ENCODE results near the gene DNAI7. TPM values are rescaled to one million over a fixed set of nuclear protein-coding genes. Genes with fewer than 3 reads are reported as not detected.

The DNAI7 gene
- total RNA-seq (2013) = 0.12 TPM
- polyA plus RNA-seq (not detected), polyA minus RNA-seq (not detected in 2 replicates), total RNA-seq (0 to 3.3 (median 0.23) reads per million in 11 experiments)

GRCh38 chr12:25195056-25195971, at the start of gene DNAI7, which contains the start of gene ETFRF1:
DNAI7 (minus strand) TSS chr12:25195160; CDS start chr12:25195078, 82 bp downstream.
ETFRF1 (plus strand) TSS chr12:25195237; CDS start chr12:25203957, 8,720 bp downstream.
- peak within 1 kb of the TSS; percentile 86 for H2AFZ ChIP-seq (ENCODE audit: insufficient read depth, low read depth, low read length, poor library complexity, severe bottlenecking)
- peak within 1 kb of the TSS; percentile 78 to 91 for H3K27ac ChIP-seq (ENCODE audit: low read depth in 1 of 2, low read length in 2 of 2)
- Mint-ChIP-seq H3K27me3 (ENCODE audit: low read depth in 3 of 3) (peaks cover 0 to 2% (median 1%) of the 10 kb centered on the region in 3 donors), H3K4me3 (peak within 1 kb of the TSS; percentile 97 to 99), H3K27ac (peak within 1 kb of the TSS; percentile 93 to 99 (median 97)), H3K36me3 (peaks cover 4 to 11% of the 10 kb centered on the region in 2 donors), H3K4me1 (peaks cover 24% of the 10 kb centered on the region), H3K9me3 (peaks cover 0 to 1% (median 0%) of the 10 kb centered on the region in 7 donors)
- DNase-seq = peak; percentile 92 to 95 (median 94)
- H3K36me3 ChIP-seq (replicated peaks in 1 of 2; ENCODE audit: control insufficient read depth in 1 of 2, insufficient read depth in 2 of 2, low read length in 2 of 2) = no peaks in the 10 kb centered on the region
- intact Hi-C loops (cut with micrococcal nuclease) = loop anchor here in 1 of 2 donors (10.0 kb wide), 1 partner anchor 49 kb away; no protein-coding TSS in a partner anchor
- H3K27me3 ChIP-seq (ENCODE audit: control insufficient read depth in 2 of 2, insufficient read depth in 2 of 2, low read length in 2 of 2) = no peaks in the 10 kb centered on the region
- TF ChIP-seq CTCF (IDR thresholded peaks at IDR 0.05) = no peak
- H3K9ac ChIP-seq (ENCODE audit: insufficient read depth, low read length, poor library complexity, severe bottlenecking) = peak within 1 kb of the TSS; percentile 85
- no peaks in the 10 kb centered on the region for H3K79me2 ChIP-seq (ENCODE audit: insufficient read depth, low read length)
- no peaks in the 10 kb centered on the region for H3K9me3 ChIP-seq (replicated peaks in 1 of 2; ENCODE audit: control insufficient read depth in 1 of 2, insufficient read depth in 1 of 2, low read length in 2 of 2)
- peaks cover 14 to 20% of the 10 kb centered on the region in 2 donors for H3K4me1 ChIP-seq (ENCODE audit: control insufficient read depth in 1 of 2, insufficient read depth in 2 of 2, low read length in 2 of 2)
- 0% methylated on average over 48 of the region's 54 CpGs for WGBS (ENCODE audit: insufficient coverage)
- H4K20me1 ChIP-seq (ENCODE audit: insufficient read depth, low read length) = no peaks in the 10 kb centered on the region
- peak within 1 kb of the TSS; percentile 78 for H3K4me2 ChIP-seq (replicated peaks; ENCODE audit: extremely low read depth, low read length, poor library complexity, severe bottlenecking)
- peak within 1 kb of the TSS; percentile 82 to 90 (median 89) for H3K4me3 ChIP-seq (replicated peaks in 1 of 3; ENCODE audit: low read depth in 2 of 3, low read length in 3 of 3)

GRCh38 chr12:25243680-25243990, 48.7 kb upstream of the DNAI7 start:
- peaks cover 16 to 69% of the 10 kb centered on the region in 2 donors for H3K36me3 ChIP-seq (replicated peaks in 1 of 2; ENCODE audit: control insufficient read depth in 1 of 2, insufficient read depth in 2 of 2, low read length in 2 of 2)
- Mint-ChIP-seq H3K4me1 (peaks cover 7% of the 10 kb centered on the region), H3K27me3 (ENCODE audit: low read depth in 3 of 3) (no peaks in the 10 kb centered on the region), H3K4me3 (no peak overlapping the region), H3K27ac (no peak overlapping the region), H3K36me3 (peaks cover 48 to 64% of the 10 kb centered on the region in 2 donors), H3K9me3 (no peaks in the 10 kb centered on the region)
- no peak overlapping the region for H3K4me2 ChIP-seq (replicated peaks; ENCODE audit: extremely low read depth, low read length, poor library complexity, severe bottlenecking)
- H3K79me2 ChIP-seq (ENCODE audit: insufficient read depth, low read length) = peaks cover 79% of the 10 kb centered on the region
- H3K27ac ChIP-seq (ENCODE audit: low read depth in 1 of 2, low read length in 2 of 2) = no peak overlapping the region
- peaks cover 0 to 1% of the 10 kb centered on the region in 2 donors for H3K4me1 ChIP-seq (ENCODE audit: control insufficient read depth in 1 of 2, insufficient read depth in 2 of 2, low read length in 2 of 2)
- H4K20me1 ChIP-seq (ENCODE audit: insufficient read depth, low read length) = peaks cover 75% of the 10 kb centered on the region
- H3K9me3 ChIP-seq (replicated peaks in 1 of 2; ENCODE audit: control insufficient read depth in 1 of 2, insufficient read depth in 1 of 2, low read length in 2 of 2) = no peaks in the 10 kb centered on the region
- H2AFZ ChIP-seq (ENCODE audit: insufficient read depth, low read depth, low read length, poor library complexity, severe bottlenecking) = no peak overlapping the region
- no peak overlapping the region for H3K9ac ChIP-seq (ENCODE audit: insufficient read depth, low read length, poor library complexity, severe bottlenecking)
- no peak for DNase-seq
- H3K27me3 ChIP-seq (ENCODE audit: control insufficient read depth in 2 of 2, insufficient read depth in 2 of 2, low read length in 2 of 2) = no peaks in the 10 kb centered on the region
- no peak overlapping the region for H3K4me3 ChIP-seq (replicated peaks in 1 of 3; ENCODE audit: low read depth in 2 of 3, low read length in 3 of 3)
- no peak for TF ChIP-seq CTCF (IDR thresholded peaks at IDR 0.05)
- intact Hi-C loops (cut with micrococcal nuclease) = loop anchor here (10.0 kb wide), 2 partner anchors 49 to 91 kb away; partner anchors contain the start of genes DNAI7 (in 1 of the 2) and ETFRF1 (in 1 of the 2)

Measured in CD14-positive monocyte (primary cell).